ENCODE data around the gene PPIA.
A peak's percentile ranks its signal among the peaks of the same experiment; 100 is the strongest.
"Not testable (repeated sequence)": the region's sequence is repeated elsewhere in the genome, so short reads cannot be mapped to it uniquely, and the experiment has no call there.

The PPIA gene

GRCh38 chr7:44791278-44792219, 4.9 kb upstream of the PPIA start:
- DNase-seq, result no peak

- no peak for DNase-seq
These were observed 2.6 kb upstream of the PPIA start for GRCh38 chr7:44793919-44794318.

GRCh38 chr7:44794331-44794730, 2.1 kb upstream of the PPIA start:
- DNase-seq, result no peak

- DNase-seq, result peak; percentile 65
These were observed 412 bp upstream of the PPIA start for GRCh38 chr7:44796034-44796503.

GRCh38 chr7:44797329-44798258, 1.1 kb downstream of the PPIA start:
- DNase-seq, result peak; percentile 51

- DNase-seq, result no peak
These were observed 2.3 kb downstream of the PPIA start for GRCh38 chr7:44798649-44799305.

- DNase-seq, result no peak
These were observed 3.5 kb downstream of the PPIA start for GRCh38 chr7:44799939-44800338.

- DNase-seq, result no peak
These were observed 5.4 kb downstream of the PPIA start for GRCh38 chr7:44801890-44802289.

GRCh38 chr7:44802418-44803025, 6.0 kb downstream of the PPIA start:
- no peak for DNase-seq

- DNase-seq, result not testable (repeated sequence)
These were observed 7.5 kb downstream of the PPIA start for GRCh38 chr7:44803828-44804519.

- no peak for DNase-seq
These were observed 9.5 kb downstream of the PPIA start for GRCh38 chr7:44805950-44806349.

GRCh38 chr7:44808914-44809393, 12.5 kb downstream of the PPIA start:
- no peak for DNase-seq

- no peak for DNase-seq
These were observed 14.6 kb downstream of the PPIA start for GRCh38 chr7:44811093-44811492.

GRCh38 chr7:44811571-44811970, 15.1 kb downstream of the PPIA start:
- DNase-seq, result no peak

GRCh38 chr7:44814919-44815318, 18.4 kb downstream of the PPIA start:
- no peak for DNase-seq

GRCh38 chr7:44819292-44819691, 22.8 kb downstream of the PPIA start:
- no peak for DNase-seq

- DNase-seq, result no peak
These were observed 26.8 kb downstream of the PPIA start for GRCh38 chr7:44823255-44823781.

- no peak for DNase-seq
These were observed 28.5 kb downstream of the PPIA start for GRCh38 chr7:44824894-44825526.

GRCh38 chr7:44827567-44827966, 31.1 kb downstream of the PPIA start:
- DNase-seq, result no peak

GRCh38 chr7:44838751-44839150, 42.3 kb downstream of the PPIA start:
- DNase-seq, result no peak

- DNase-seq, result not testable (repeated sequence)
These were observed 46.2 kb downstream of the PPIA start for GRCh38 chr7:44842675-44843074.
